HepG2 (cell line): ENCODE measurements around the gene ZNF511. TPM values are rescaled to one million over a fixed set of nuclear protein-coding genes. Genes with fewer than 3 reads are reported as not detected.
A peak's percentile ranks its signal among the peaks of the same experiment; 100 is the strongest.

Experiments
- ATM ChIP-seq: fragments of 450-650 bp; IDR thresholded peaks from 2 replicates; pipeline ENCODE4 v1.7.1; 2017; ENCODE audit warnings: mild to moderate bottlenecking, borderline replicate concordance
- CCAR2 ChIP-seq: fragments of 200-400 bp; formaldehyde crosslinking; optimal IDR thresholded peaks from 2 replicates; pipeline ENCODE3; 2018; ENCODE audit warnings: low read depth, mild to moderate bottlenecking, low read length, moderate library complexity
- CEBPB ChIP-seq: IDR thresholded peaks from 2 replicates; pipeline ENCODE4 v1.6.1; 2011; ENCODE audit warnings: low read depth, low read length, improper control_type of control experiment, borderline replicate concordance
- FOXM1 ChIP-seq: sonication (generic); formaldehyde crosslinking; IDR thresholded peaks from 2 replicates; pipeline ENCODE4 v1.5.0; 2020; ENCODE audit warnings: missing genetic modification reagents
- GABPB1 ChIP-seq: IDR thresholded peaks from 2 replicates; pipeline ENCODE4 v1.6.1; 2016; ENCODE audit warnings: mild to moderate bottlenecking, missing genetic modification reagents, moderate library complexity, missing compliant biosample characterization
- SMYD3 ChIP-seq: sonication (generic); formaldehyde crosslinking; IDR thresholded peaks from 2 replicates; pipeline ENCODE4 v1.8.1; 2023; ENCODE audit warnings: mild to moderate bottlenecking, missing genetic modification reagents
- SNAPC4 ChIP-seq: sonication (generic); formaldehyde crosslinking; IDR thresholded peaks from 2 replicates; pipeline ENCODE4 v1.4.0; 2020; ENCODE audit warnings: mild to moderate bottlenecking, missing genetic modification reagents
- TFDP2 ChIP-seq: sonication (generic); formaldehyde crosslinking; IDR thresholded peaks from 2 replicates; pipeline ENCODE4 v1.4.0; 2020; ENCODE audit warnings: missing genetic modification reagents
- ZBTB20 ChIP-seq: sonication (generic); formaldehyde crosslinking; IDR thresholded peaks from 2 replicates; pipeline ENCODE4 v1.8.1; 2023; ENCODE audit warnings: missing genetic modification reagents, low read depth, mild to moderate bottlenecking, borderline replicate concordance
- ZBTB21 ChIP-seq: sonication (generic); formaldehyde crosslinking; IDR thresholded peaks from 2 replicates; pipeline ENCODE4 v1.4.0; 2020; ENCODE audit warnings: missing genetic modification reagents
- ZFP41 ChIP-seq: sonication (generic); formaldehyde crosslinking; IDR thresholded peaks from 2 replicates; pipeline ENCODE4 v1.4.0; 2020; ENCODE audit warnings: mild to moderate bottlenecking, missing genetic modification reagents, borderline replicate concordance
- ZFP91 ChIP-seq: sonication (generic); formaldehyde crosslinking; IDR thresholded peaks from 2 replicates; pipeline ENCODE4 v1.9.0; 2022; ENCODE audit warnings: missing genetic modification reagents, mild to moderate bottlenecking, borderline replicate concordance
- ZNF124 ChIP-seq: sonication (generic); formaldehyde crosslinking; IDR thresholded peaks from 2 replicates; pipeline ENCODE4 v1.4.0; 2020; ENCODE audit warnings: missing genetic modification reagents
- ZNF512B ChIP-seq: sonication (generic); formaldehyde crosslinking; IDR thresholded peaks from 2 replicates; pipeline ENCODE4 v1.5.1; 2020; ENCODE audit warnings: missing genetic modification reagents, mild to moderate bottlenecking, borderline replicate concordance
- ZNF615 ChIP-seq: sonication (generic); formaldehyde crosslinking; IDR thresholded peaks from 2 replicates; pipeline ENCODE4 v1.5.0; 2020; ENCODE audit warnings: mild to moderate bottlenecking, missing genetic modification reagents, borderline replicate concordance
- ZNF639 ChIP-seq: conservative IDR thresholded peaks from 2 replicates; pipeline ENCODE4 v1.6.1; 2018; ENCODE audit warnings: missing genetic modification reagents
- ZNF782 ChIP-seq: sonication (generic); formaldehyde crosslinking; IDR thresholded peaks from 2 replicates; pipeline ENCODE4 v1.4.0; 2020; ENCODE audit warnings: missing genetic modification reagents, mild to moderate bottlenecking, borderline replicate concordance
- polyA plus RNA-seq, 8 experiments: library from polyadenylated mRNA; depleted of rRNA in 3 of 8; stranded (reverse) in 7 of 8; unstranded in 1 of 8; fragments of >200 nt; fragmentation: Illumina TruSeq in 4 of 8; extraction: Trizol in 4 of 8; gene quantifications; 2 replicates each; pipeline versions ENCODE4 v1.2.1 to v1.2.3, GENCODE V29; 2011 to 2016; ENCODE audit warnings: low read depth in 4 of 8, missing spikeins in 1 of 8, mixed read lengths in 1 of 8; ENCODE audit not compliant: insufficient read depth in 1 of 8
- total RNA-seq, 5 experiments: library from RNA; depleted of rRNA; stranded (reverse); fragments of >200 nt; fragmentation: Illumina TruSeq; extraction: Trizol; gene quantifications; 2 replicates each; pipeline ENCODE4 v1.2.3, GENCODE V29; 2016; ENCODE audit warnings: low read depth in 1 of 5

ZNF511 gene
- total and polyA plus RNA-seq, 2 of the 13 experiments (the other 11 are each of a cell fraction or from before 2014, with no cell fraction given): 35.6 to 66.4 TPM

- TF ChIP-seq ZNF512B (CRISPR knock-in tag) (no peak), FOXM1 (no peak), ZFP91 (CRISPR knock-in tag) (peak; percentile 76; the same call in 1 of the 2 replicates), GABPB1 (peak; percentile 80), TFDP2 (CRISPR knock-in tag) (no peak), ZFP41 (CRISPR knock-in tag) (no peak), SNAPC4 (no peak), ZBTB20 (CRISPR knock-in tag) (no peak), CEBPB (no peak), ZNF124 (CRISPR knock-in tag) (no peak), ZBTB21 (no peak), ZNF615 (CRISPR knock-in tag) (no peak), CCAR2 (no peak), SMYD3 (CRISPR knock-in tag) (no peak), ZNF782 (CRISPR knock-in tag) (no peak), ATM (no peak), ZNF639 (CRISPR knock-in tag) (no peak)
These were observed 9.9 kb downstream of the ZNF511 start (continued) for GRCh38 chr10:133318494-133319127.
